GM19467 (cell line): Measurements from ENCODE around the gene ZNF277.

Experiments used
- ATAC-seq: cut with Tn5 transposase; IDR thresholded peaks from one replicate; pipeline ENCODE4 v1.9.1; 2021; ENCODE audit warnings: mild to moderate bottlenecking, moderate library complexity; ENCODE audit not compliant: unreplicated experiment

Gene ZNF277

DNA sequence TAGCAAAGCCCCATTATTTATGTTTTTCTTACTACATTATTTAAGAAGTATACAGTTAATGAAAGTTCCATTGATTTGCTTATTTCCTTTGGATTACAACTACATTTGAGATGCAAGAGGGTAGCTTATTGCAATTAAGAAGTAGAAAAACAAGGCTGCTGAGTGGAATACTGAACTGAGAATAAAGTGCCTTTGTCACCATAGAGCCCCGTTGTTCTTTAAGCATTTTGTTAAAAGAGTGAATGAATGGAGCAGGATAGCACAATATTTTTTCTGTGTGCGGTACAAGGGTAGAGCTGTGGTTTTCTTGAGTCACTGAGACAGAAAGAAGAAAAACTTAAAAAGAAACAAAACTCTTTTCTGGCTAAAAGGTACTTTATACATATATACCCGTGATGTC is 45.6 kb downstream of the ZNF277 start:
- ATAC-seq: no peak

GRCh38 chr7:112252691-112253090 is 46.2 kb downstream of the ZNF277 start:
- no peak for ATAC-seq

DNA sequence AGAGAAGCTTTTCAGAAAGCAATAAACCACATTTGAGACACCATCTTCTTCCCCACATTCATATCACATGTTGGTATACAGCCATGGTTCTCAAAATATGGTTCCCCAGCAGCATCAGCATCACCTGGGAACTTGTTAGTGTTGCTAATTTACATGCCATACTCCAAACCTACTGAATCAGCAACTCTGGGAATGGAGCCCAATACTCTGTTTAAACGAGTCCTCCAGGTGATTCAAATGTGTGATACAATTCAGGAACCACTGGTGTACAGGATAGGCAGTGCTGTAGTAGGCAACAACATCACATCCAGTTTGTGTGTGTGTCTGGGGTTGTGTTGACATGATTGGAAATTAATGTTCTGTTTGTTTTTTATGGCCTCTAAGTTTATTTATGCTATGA is 47.7 kb downstream of the ZNF277 start:
- no peak for ATAC-seq

DNA sequence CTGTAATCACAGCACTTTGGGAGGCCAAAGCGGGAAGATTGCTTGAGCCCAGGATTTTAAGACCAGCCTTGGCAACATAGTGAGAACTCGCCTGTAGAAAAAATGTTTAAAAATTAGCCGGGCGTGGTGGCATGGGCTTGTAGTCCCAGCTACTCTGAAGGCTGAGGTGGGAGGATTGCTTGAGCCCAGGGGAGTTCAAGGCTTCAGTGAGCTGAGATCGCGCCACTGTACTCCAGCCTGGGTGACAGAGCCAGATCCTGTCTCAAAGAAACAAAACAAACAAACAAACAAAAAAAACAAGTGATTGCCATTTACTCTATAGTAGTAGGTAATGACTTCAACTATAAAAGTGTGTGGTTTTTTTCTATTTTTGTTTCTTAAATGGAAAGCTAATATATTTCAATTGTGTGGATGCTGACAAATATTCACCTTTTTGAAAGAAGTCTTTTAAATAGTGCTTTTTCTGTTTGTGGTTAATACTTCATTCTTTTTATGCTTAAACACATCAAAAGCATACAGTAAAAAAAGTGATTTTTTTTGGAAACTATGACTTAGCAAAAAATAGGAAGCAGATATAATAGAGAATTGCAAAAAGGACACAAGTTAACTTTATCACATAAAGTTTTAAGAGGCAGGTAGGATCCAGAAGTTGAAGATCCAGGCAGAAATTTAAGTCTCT is 48.4 kb downstream of the ZNF277 start:
- no peak for ATAC-seq

GRCh38 chr7:112255388-112255720 is 48.9 kb downstream of the ZNF277 start:
- no peak for ATAC-seq

GRCh38 chr7:112257073-112257472 is 50.6 kb downstream of the ZNF277 start:
- ATAC-seq: no peak

DNA sequence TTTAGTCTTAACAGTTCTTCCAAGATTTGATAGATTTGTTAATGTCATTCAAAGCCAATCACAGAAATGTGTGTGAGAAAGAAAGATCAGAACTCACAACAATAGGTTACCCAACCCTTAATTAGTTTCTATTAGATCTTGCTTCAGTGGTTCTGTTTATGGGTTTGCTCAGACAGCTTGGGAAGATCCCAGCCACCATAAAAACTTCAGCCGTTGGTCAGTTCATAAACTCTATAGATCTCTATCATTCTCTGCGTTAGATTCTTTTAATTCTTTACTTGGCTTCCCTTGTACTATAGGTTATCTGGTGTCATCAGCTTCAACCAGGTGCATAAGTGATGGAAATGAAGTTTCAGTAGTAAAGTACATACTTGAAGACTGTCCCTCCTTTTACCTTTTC is 54.4 kb downstream of the ZNF277 start:
- no peak for ATAC-seq

- no peak for ATAC-seq
Observed at GRCh38 chr7:112262036-112262435, 55.5 kb downstream of the ZNF277 start.

- ATAC-seq: no peak
Observed at GRCh38 chr7:112262855-112263487, 56.5 kb downstream of the ZNF277 start.

- ATAC-seq: no peak
Observed at GRCh38 chr7:112263519-112263918, 57.0 kb downstream of the ZNF277 start.

GRCh38 chr7:112266141-112266540 is 59.6 kb downstream of the ZNF277 start:
- no peak for ATAC-seq

GRCh38 chr7:112266595-112267270 is 60.2 kb downstream of the ZNF277 start:
- no peak for ATAC-seq

DNA sequence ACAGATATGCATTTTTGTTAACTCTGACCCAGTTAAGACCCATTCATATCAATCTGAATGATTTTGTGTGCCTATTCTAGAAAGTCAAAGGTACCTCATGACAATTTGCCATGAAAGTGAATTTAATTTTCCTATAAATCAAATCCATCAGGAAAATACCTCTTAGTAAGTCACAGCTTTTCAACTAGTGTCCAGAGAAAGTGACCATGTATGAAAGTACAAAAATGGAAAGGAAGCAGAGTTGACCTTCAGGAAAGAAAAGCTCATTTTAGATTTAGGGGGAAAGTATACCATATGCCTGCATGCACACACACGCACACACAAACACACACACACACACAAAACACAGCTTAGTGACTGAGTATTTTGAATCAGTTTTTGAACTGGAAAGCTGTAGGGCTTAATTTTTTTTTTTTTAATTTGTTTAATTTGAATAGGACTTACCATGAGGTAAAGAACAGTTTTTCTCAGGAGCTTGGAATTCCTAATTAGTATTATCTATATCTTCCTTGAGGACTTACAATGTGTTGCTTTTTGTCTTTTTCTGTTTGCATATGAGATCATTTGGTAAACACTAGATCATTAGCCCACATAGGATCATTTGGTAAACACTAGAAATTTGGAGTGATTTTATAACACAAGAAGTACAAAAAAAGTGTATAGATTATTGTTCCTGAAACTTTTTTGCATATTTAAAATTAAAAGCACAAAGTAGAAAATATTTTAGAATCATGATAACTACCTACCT is 61.6 kb downstream of the ZNF277 start:
- ATAC-seq: no peak

DNA sequence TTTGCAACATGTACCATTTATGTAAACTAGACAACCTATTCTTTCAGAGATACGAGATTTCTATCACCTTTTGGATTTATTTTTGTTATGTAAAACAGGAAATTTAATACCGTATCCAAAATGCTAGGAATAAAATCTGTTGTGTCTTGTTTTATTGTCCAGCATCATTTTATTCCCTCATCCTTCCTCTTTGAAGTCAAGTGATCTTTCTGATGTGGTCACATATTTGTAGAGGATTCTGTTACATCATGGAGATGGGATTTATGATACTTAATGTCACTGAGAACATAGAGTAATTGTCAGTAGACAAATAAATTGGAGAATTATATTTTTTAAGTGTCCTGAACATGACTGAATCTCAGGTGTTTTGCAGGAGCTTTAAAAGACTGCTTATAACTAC is 64.7 kb downstream of the ZNF277 start:
- no peak for ATAC-seq

- no peak for ATAC-seq
Observed at GRCh38 chr7:112272921-112273561, 66.5 kb downstream of the ZNF277 start.

- no peak for ATAC-seq
Observed at GRCh38 chr7:112279042-112279441, 72.5 kb downstream of the ZNF277 start.

- no peak for ATAC-seq
Observed at GRCh38 chr7:112280267-112280666, 73.8 kb downstream of the ZNF277 start.

DNA sequence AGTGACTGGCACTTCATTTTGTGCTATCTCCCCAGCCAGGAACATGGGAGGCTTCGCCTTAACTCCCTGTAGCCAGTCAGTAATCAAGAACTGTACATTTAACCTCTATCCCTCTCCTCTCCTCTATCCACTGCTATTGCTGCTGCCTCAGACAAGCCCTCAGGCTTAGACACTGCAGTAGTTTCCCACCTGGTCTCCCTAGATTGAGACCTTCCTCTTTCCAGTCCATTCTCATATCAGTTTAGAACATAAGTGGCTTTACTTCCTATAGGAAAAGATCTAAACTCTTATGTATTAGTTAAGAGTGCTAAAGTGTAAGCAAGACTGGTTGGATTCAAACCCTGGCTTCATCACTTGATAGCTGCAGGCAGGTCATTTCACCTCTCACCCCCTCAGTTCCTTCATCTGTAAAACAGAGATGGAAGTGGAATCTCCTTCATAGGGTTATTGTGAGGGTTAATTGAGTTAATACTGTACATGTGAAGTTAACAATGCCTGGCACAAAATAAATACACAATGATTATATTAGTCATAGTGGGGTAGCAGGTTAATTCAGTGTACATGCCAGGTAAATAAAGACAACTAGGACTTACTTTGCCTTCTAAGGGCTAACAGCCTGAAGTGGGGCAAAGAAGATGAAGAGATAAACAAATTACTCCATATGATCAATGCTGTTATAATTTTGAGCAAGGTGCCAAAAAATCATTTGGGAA is 76.1 kb downstream of the ZNF277 start:
- ATAC-seq: no peak

DNA sequence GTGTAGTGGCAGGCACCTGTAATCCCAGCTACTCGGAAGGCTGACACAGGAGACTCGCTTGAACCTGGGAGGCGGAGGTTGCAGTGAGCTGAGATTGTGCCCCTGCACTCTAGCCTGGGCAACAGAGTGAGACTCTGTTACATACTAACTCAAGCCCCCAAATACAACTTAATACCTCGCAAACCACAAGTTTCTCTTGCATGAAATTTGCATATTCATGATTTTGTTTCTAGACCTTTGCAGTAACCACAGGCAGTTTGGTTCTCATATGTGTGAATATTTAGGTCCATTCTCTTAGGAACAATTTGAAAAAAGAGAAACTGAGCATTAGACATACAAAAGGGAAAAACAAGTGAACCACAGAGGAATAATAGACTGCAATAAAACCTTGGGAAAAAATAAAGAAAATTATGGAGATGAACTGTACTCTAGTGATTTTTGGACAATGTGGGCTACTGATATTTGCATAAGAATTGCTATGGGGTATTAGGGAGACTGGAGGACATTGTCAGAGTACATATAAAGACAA is 77.0 kb downstream of the ZNF277 start:
- ATAC-seq: peak; percentile 53
